Upper lobe of left lung (tissue), 6 donors: ENCODE results near the gene WNT16. TPM values are rescaled to one million over a fixed set of nuclear protein-coding genes. Genes with fewer than 3 reads are reported as not detected.

Experiments used
- ATAC-seq, 2 donors: fragments of 200-7000 bp; cut with Tn5 transposase; one replicate each; pipeline ENCODE4 v1.9.1; 2022; ENCODE audit warnings: mild to moderate bottlenecking in 2 of 2, moderate library complexity in 2 of 2; ENCODE audit not compliant: low FRiP score in 2 of 2
- DNase-seq, 2 donors: peaks; one replicate each; pipeline ENCODE4 v3.0.0-alpha.2; 2019 to 2020
- H3K27ac ChIP-seq, 4 donors: fragments of 200-600 bp; sonication (generic); one replicate each; pipeline ENCODE4 v1.5.1; 2016 to 2019
- H3K27me3 ChIP-seq, 4 donors: fragments of 200-600 bp; sonication (generic); one replicate each; pipeline ENCODE4 v1.5.1; 2017 to 2019
- H3K36me3 ChIP-seq, 4 donors: fragments of 200-600 bp; sonication (generic); one replicate each; pipeline ENCODE4 v1.5.1; 2016 to 2019
- H3K4me1 ChIP-seq, 4 donors: fragments of 200-600 bp; sonication (generic); one replicate each; pipeline ENCODE4 v1.5.1; 2018 to 2019
- H3K4me3 ChIP-seq, 4 donors: fragments of 200-600 bp; sonication (generic); one replicate each; pipeline ENCODE4 v1.5.1; 2017 to 2019; ENCODE audit warnings: mild to moderate bottlenecking in 2 of 4, moderate library complexity in 1 of 4
- H3K9me3 ChIP-seq, 4 donors: fragments of 200-600 bp; sonication (generic); one replicate each; pipeline ENCODE4 v1.5.1; 2018 to 2019
- CTCF ChIP-seq, 6 experiments: fragments of 450-650 bp in 4 of 6; fragments of 200-600 bp in 2 of 6; sonication (generic) in 2 of 6; IDR thresholded peaks; one replicate each; pipeline ENCODE4 v1.5.1; 2016 to 2019; ENCODE audit warnings: antibody characterized with exemption in 6 of 6
- EP300 ChIP-seq, 4 donors: sonication (generic); formaldehyde crosslinking; IDR thresholded peaks; one replicate each; pipeline ENCODE4 v1.5.1; 2017; ENCODE audit warnings: antibody characterized with exemption in 4 of 4, control low read depth in 2 of 4
- POLR2A ChIP-seq, 4 donors: fragments of 450-650 bp; IDR thresholded peaks; one replicate each; pipeline ENCODE4 v1.5.1; 2016 to 2017; ENCODE audit warnings: antibody characterized with exemption in 4 of 4, mild to moderate bottlenecking in 2 of 4
- POLR2AphosphoS5 ChIP-seq, 2 donors: sonication (generic); formaldehyde crosslinking; IDR thresholded peaks; one replicate each; pipeline ENCODE4 v1.5.1; 2017; ENCODE audit warnings: antibody characterized with exemption in 2 of 2
- WGBS, 2 donors: methylation state at CpG; one replicate each; pipeline ENCODE4 v1.1.5; 2017 to 2018; 5-methylcytosine and 5-hydroxymethylcytosine counted together
- total RNA-seq, 6 donors: library from RNA; depleted of rRNA in 4 of 6; stranded (reverse); fragments of >200 nt in 4 of 6; gene quantifications; one replicate each; pipeline versions ENCODE4 v1.1.0 to v1.2.1, GENCODE V29; 2016 to 2021
- donor health status: DM: no; HTN: no; CAD: no; lungs with moderate emphysema.
- donor health status: DM: no; HTN: yes; CAD: no; lungs with severe emphysema.

Gene WNT16
- total RNA-seq, 6 donors from 2014 or later, result not detected

- 36 to 52% methylated on average over 2 of the region's 2 CpGs for WGBS, 2 donors
- no peak overlapping the region for H3K27ac ChIP-seq
- no peaks in the 10 kb centered on the region for H3K27me3 ChIP-seq
- TF ChIP-seq POLR2A (IDR thresholded peaks at IDR 0.05) (no peak), CTCF (IDR thresholded peaks at IDR 0.05) (no peak), POLR2AphosphoS5 (IDR thresholded peaks at IDR 0.05) (no peak), EP300 (IDR thresholded peaks at IDR 0.05) (no peak)
- no peak overlapping the region for H3K4me3 ChIP-seq
- H3K36me3 ChIP-seq, result peaks cover 0 to under 1% (median 0%) of the 10 kb centered on the region in 4 donors
- ATAC-seq (no peak), DNase-seq (no peak)
- H3K9me3 ChIP-seq, result no peaks in the 10 kb centered on the region
- H3K4me1 ChIP-seq, result peaks cover 5 to 32% (median 16%) of the 10 kb centered on the region in 4 donors
These were observed 54.6 kb downstream of the WNT16 start for GRCh38 chr7:121383235-121383910.

- Histone ChIP-seq H3K36me3 (no peaks in the 10 kb centered on the region), H3K27ac (no peak overlapping the region), H3K9me3 (no peaks in the 10 kb centered on the region), H3K4me1 (peaks cover 5 to 32% (median 16%) of the 10 kb centered on the region in 4 donors), H3K27me3 (no peaks in the 10 kb centered on the region), H3K4me3 (no peak overlapping the region)
- TF ChIP-seq EP300 (IDR thresholded peaks at IDR 0.05) (no peak), CTCF (IDR thresholded peaks at IDR 0.05) (no peak), POLR2AphosphoS5 (IDR thresholded peaks at IDR 0.05) (no peak), POLR2A (IDR thresholded peaks at IDR 0.05) (no peak)
- ATAC-seq (no peak), DNase-seq (no peak)
- WGBS, 2 donors, result 65 to 66% methylated on average over 2 of the region's 2 CpGs
These were observed 55.5 kb downstream of the WNT16 start for GRCh38 chr7:121384265-121384664.

DNA sequence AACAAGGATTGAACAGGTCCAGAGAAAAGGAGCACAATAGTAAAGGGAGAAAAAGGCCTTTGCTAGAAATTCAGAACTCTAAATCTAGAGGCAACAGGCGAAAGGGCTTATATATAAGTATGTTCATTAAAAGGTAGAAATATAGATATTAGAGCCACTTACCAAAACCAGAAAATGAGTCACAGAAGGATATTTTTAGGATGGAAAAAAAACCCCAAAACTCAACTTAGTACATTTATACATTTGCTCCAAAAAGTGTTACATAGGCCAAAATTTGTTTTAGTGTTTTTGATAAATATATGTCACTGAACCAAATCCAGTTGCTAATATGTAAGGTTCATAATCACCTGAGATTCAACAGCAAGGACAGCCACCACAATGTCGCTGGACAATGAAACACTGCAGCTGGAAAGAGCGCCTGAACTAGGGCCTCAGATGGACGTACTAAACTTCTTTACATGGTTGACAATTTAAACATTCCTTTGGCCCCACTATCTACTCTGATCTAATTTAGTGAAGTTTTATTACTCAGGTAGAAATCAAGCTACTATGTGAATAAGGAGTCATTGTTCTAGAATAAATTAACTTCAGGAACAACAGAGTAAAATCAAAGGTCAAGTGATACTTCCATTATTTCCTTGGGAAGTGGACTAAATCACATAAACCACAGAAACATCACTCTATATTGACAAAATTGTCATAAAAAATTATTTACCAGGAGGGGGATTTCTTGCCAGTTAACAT, 56.4 kb downstream of the WNT16 start:
- Histone ChIP-seq H3K4me3 (no peak overlapping the region), H3K9me3 (no peaks in the 10 kb centered on the region), H3K36me3 (no peaks in the 10 kb centered on the region), H3K27me3 (no peaks in the 10 kb centered on the region), H3K27ac (no peak overlapping the region), H3K4me1 (peaks cover 5 to 32% (median 16%) of the 10 kb centered on the region in 4 donors)
- DNase-seq (no peak), ATAC-seq (no peak)
- TF ChIP-seq CTCF (IDR thresholded peaks at IDR 0.05) (no peak), EP300 (IDR thresholded peaks at IDR 0.05) (no peak), POLR2A (IDR thresholded peaks at IDR 0.05) (no peak), POLR2AphosphoS5 (IDR thresholded peaks at IDR 0.05) (no peak)
- WGBS, 2 donors, result 96 to 97% methylated on average over 4 of the region's 4 CpGs

GRCh38 chr7:121385800-121386179, 57.0 kb downstream of the WNT16 start:
- Histone ChIP-seq H3K27me3 (no peaks in the 10 kb centered on the region), H3K9me3 (no peaks in the 10 kb centered on the region), H3K36me3 (no peaks in the 10 kb centered on the region), H3K4me3 (no peak overlapping the region), H3K4me1 (peaks cover 5 to 32% (median 16%) of the 10 kb centered on the region in 4 donors), H3K27ac (no peak overlapping the region)
- TF ChIP-seq POLR2A (IDR thresholded peaks at IDR 0.05) (no peak), EP300 (IDR thresholded peaks at IDR 0.05) (no peak), CTCF (IDR thresholded peaks at IDR 0.05) (no peak), POLR2AphosphoS5 (IDR thresholded peaks at IDR 0.05) (no peak)
- DNase-seq (no peak), ATAC-seq (peak; percentile 22 to 41)
- 5 to 8% methylated on average over 1 of the region's 1 CpG for WGBS, 2 donors
